ENCODE results near the gene RIMKLB. TPM values are rescaled to one million over a fixed set of nuclear protein-coding genes. Genes with fewer than 3 reads are reported as not detected.
A peak's percentile ranks its signal among the peaks of the same experiment; 100 is the strongest.

RIMKLB gene
- total RNA-seq, 1 experiment from 2014 or later, result 87.7 TPM

GRCh38 chr12:8779862-8780261, 82.1 kb downstream of the RIMKLB start:
- Histone ChIP-seq H3K79me2 (ENCODE audit: insufficient read depth, low read length) (no peaks in the 10 kb centered on the region), H3K23ac (ENCODE audit: insufficient read length, low read depth, low read length) (no peak overlapping the region), H2BK15ac (ENCODE audit: low read depth, low read length) (no peak overlapping the region), H3K9me3 (ENCODE audit: control insufficient read depth, low read depth, low read length) (no peaks in the 10 kb centered on the region), H3K4ac (ENCODE audit: low read depth, low read length) (no peak overlapping the region), H3K4me2 (ENCODE audit: insufficient read depth, insufficient read length, low read length) (no peak overlapping the region), H3T11ph (ENCODE audit: low read length) (no peak overlapping the region), H3K18ac (ENCODE audit: insufficient read length, low read depth, low read length) (no peak overlapping the region), H2AK5ac (ENCODE audit: insufficient read length, low read length) (no peak overlapping the region), H4K20me1 (ENCODE audit: control insufficient read depth, insufficient read depth, insufficient read length) (no peaks in the 10 kb centered on the region), H2BK12ac (ENCODE audit: insufficient read length, low read depth, low read length) (no peak overlapping the region), H4K8ac (replicated peaks; ENCODE audit: insufficient read length, low read depth, low read length) (no peak overlapping the region), H3K79me1 (ENCODE audit: insufficient read depth, low read depth, low read length, poor library complexity, severe bottlenecking) (no peaks in the 10 kb centered on the region), H2BK5ac (ENCODE audit: insufficient read length, low read length) (no peak overlapping the region), H3K14ac (ENCODE audit: insufficient read depth, low read length) (no peak overlapping the region), H4K5ac (ENCODE audit: insufficient read length, low read depth, low read length) (no peak overlapping the region), H3K56ac (ENCODE audit: insufficient read length, low read depth, low read length) (no peak overlapping the region), H3K23me2 (ENCODE audit: insufficient read length, low read depth, low read length, poor library complexity, severe bottlenecking) (no peaks in the 10 kb centered on the region), H2BK120ac (ENCODE audit: low read depth, low read length, poor library complexity, severe bottlenecking) (no peak overlapping the region), H2BK20ac (ENCODE audit: low read depth, low read length, poor library complexity, severe bottlenecking) (no peak overlapping the region), H3K27me3 (ENCODE audit: insufficient read depth, low read length) (no peaks in the 10 kb centered on the region), H3K9ac (ENCODE audit: extremely low read depth, insufficient read length, low read length) (no peak overlapping the region), H4K91ac (ENCODE audit: insufficient read length, low read depth, low read length) (no peak overlapping the region), H3K4me1 (ENCODE audit: insufficient read depth, low read length) (no peaks in the 10 kb centered on the region), H2AFZ (ENCODE audit: low read length) (no peak overlapping the region), H3K27ac (ENCODE audit: insufficient read length, low read depth, low read length) (no peak overlapping the region)
- TF ChIP-seq, protein P1, sequence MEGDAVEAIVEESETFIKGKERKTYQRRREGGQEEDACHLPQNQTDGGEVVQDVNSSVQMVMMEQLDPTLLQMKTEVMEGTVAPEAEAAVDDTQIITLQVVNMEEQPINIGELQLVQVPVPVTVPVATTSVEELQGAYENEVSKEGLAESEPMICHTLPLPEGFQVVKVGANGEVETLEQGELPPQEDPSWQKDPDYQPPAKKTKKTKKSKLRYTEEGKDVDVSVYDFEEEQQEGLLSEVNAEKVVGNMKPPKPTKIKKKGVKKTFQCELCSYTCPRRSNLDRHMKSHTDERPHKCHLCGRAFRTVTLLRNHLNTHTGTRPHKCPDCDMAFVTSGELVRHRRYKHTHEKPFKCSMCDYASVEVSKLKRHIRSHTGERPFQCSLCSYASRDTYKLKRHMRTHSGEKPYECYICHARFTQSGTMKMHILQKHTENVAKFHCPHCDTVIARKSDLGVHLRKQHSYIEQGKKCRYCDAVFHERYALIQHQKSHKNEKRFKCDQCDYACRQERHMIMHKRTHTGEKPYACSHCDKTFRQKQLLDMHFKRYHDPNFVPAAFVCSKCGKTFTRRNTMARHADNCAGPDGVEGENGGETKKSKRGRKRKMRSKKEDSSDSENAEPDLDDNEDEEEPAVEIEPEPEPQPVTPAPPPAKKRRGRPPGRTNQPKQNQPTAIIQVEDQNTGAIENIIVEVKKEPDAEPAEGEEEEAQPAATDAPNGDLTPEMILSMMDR (conservative IDR thresholded peaks at IDR 0.05), result no peak; the same call in 2 of the 3 replicates
- Mint-ChIP-seq H3K4me3 (no peak overlapping the region), H3K4me1 (peaks cover 29% of the 10 kb centered on the region in 2 experiments), H3K9me3 (no peaks in the 10 kb centered on the region), H3K36me3 (ENCODE audit: insufficient read depth in 1 of 3, low read depth in 3 of 3) (peaks cover 15 to 46% (median 37%) of the 10 kb centered on the region in 3 experiments), H3K27ac (peak overlapping the region in 2 of 3 experiments; percentile 64 to 65; a peak in 4 of 7 replicates), H3K27me3 (ENCODE audit: low read depth) (no peaks in the 10 kb centered on the region)
- DNase-seq, result no peak
- WGBS (ENCODE audit: extremely low coverage, insufficient read length, low lambda C conversion rate), result no CpG with 5 or more reads among the region's 2 CpGs

Data from H9 (cell line).